22Rv1 (cell line): ENCODE data around the gene LRRC42.
"Not testable (repeated sequence)": the region's sequence is repeated elsewhere in the genome, so short reads cannot be mapped to it uniquely, and the experiment has no call there.

Source experiments
- CTCF ChIP-seq: fragments of 450-650 bp; IDR thresholded peaks from 2 replicates; pipeline ENCODE4 v1.5.1; 2017; ENCODE audit warnings: mild to moderate bottlenecking
- ZFX ChIP-seq: fragments of 450-650 bp; IDR thresholded peaks from 2 replicates; pipeline ENCODE4 v1.6.1; 2017; ENCODE audit warnings: antibody characterized with exemption, borderline replicate concordance

- not testable (repeated sequence) for TF ChIP-seq CTCF, ZFX
Observed at GRCh38 chr1:53994516-53994915, 48.4 kb downstream of the LRRC42 start.
